Measurements from ENCODE around the gene CYP2A13. TPM values are rescaled to one million over a fixed set of nuclear protein-coding genes. Genes with fewer than 3 reads are reported as not detected.

CYP2A13 gene
- total RNA-seq, 3 donors from 2014 or later: not detected

DNA sequence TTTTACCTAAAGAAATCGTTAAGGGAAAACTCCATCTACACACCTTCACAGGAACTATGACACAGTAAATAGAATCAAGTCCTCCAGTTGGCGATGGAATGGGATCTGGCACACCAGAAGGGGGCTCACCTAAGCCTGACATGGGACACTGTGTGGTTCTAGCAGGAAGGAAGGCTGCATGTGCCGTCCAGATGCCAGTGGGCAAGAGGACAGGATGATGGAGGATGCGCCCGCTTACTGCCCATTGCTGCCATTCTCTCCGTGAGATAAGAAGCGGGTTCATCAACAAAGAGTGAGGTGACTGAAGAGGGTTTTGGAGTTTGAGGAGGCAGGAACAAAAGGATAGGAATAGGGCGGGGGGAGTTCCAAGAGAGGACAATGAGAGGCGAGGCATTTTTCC is 23.0 kb downstream of the CYP2A13 start:
- DNase-seq (ENCODE audit: low spot score in 2 of 2): no peak
- Histone ChIP-seq H3K27ac (no peak overlapping the region), H3K4me3 (no peak overlapping the region), H3K27me3 (no peaks in the 10 kb centered on the region), H3K9me3 (no peaks in the 10 kb centered on the region), H3K36me3 (no peaks in the 10 kb centered on the region), H3K4me1 (no peaks in the 10 kb centered on the region)
- intact Hi-C loops (cut with DNase I; ENCODE audit: low total_unique reads): no loop called here
- TF ChIP-seq POLR2AphosphoS5 (IDR thresholded peaks at IDR 0.05) (no peak), CTCF (IDR thresholded peaks at IDR 0.05) (no peak), POLR2A (IDR thresholded peaks at IDR 0.05) (no peak)

DNA sequence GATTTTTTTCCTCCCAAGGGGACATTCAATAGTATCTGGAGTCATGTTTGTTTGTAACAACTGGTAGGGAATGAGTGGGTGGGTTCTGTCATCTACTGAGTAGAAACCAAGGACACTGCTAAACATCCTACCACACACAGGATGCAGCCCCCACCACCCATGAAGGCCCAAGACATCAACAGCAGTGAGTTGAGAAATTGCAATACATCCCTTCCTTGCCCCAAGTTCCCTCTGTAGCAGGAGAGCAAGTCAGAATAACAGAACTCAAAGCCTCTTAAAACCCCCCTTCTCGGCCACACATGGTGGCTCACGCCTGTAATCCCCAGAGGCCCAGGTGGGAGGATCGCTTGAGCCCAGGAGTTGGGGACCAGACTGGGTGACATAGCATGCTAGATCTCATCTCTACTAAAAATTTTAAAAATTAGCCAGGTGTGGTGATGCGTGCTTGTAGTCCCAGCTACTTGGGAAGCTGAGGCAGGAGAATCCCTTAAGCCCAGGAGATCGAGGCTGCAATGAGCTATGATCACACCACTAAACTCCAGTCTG is 23.6 kb downstream of the CYP2A13 start:
- no peaks in the 10 kb centered on the region for H3K36me3 ChIP-seq
- H3K9me3 ChIP-seq: no peaks in the 10 kb centered on the region
- no peak for DNase-seq (ENCODE audit: low spot score in 2 of 2)
- H3K4me1 ChIP-seq: no peaks in the 10 kb centered on the region
- H3K27ac ChIP-seq: no peak overlapping the region
- intact Hi-C loops (cut with DNase I; ENCODE audit: low total_unique reads): no loop called here
- no peak overlapping the region for H3K4me3 ChIP-seq
- H3K27me3 ChIP-seq: no peaks in the 10 kb centered on the region
- TF ChIP-seq POLR2AphosphoS5 (IDR thresholded peaks at IDR 0.05): no peak
- no peak for TF ChIP-seq POLR2A (IDR thresholded peaks at IDR 0.05)
- TF ChIP-seq CTCF (IDR thresholded peaks at IDR 0.05): no peak

DNA sequence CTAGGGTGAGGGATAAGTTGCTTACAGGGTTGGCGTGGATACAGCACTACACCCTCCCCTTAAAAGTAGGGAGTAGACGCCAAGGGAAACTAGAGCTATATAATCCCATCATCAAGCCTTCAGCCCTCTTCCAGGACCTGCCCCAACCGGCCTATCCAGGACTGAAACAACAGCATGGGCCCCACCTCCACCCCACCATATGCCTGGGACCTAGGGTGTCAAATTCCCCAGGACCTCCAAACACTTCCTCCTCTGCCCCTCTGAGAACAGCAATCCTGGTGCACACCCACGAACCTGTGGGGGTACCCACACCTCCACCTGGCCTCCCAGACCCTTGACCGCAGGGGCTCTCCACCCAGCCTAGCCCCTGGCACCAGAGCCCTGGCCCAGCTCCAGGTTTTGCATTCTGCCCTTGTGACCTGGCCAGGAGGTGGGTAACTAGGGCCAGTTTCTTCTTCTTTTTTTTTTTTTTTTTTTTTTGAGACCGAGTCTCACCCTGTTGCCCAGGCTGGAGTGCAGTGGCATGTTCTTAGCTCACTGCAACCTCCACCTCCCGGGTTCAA is 24.6 kb downstream of the CYP2A13 start:
- no peak for TF ChIP-seq POLR2AphosphoS5 (IDR thresholded peaks at IDR 0.05)
- TF ChIP-seq CTCF (IDR thresholded peaks at IDR 0.05): no peak
- no peak for TF ChIP-seq POLR2A (IDR thresholded peaks at IDR 0.05)
- Histone ChIP-seq H3K9me3 (no peaks in the 10 kb centered on the region), H3K36me3 (no peaks in the 10 kb centered on the region), H3K27ac (no peak overlapping the region), H3K4me3 (no peak overlapping the region), H3K27me3 (no peaks in the 10 kb centered on the region), H3K4me1 (no peaks in the 10 kb centered on the region)
- intact Hi-C loops (cut with DNase I; ENCODE audit: low total_unique reads): no loop called here
- DNase-seq (ENCODE audit: low spot score in 2 of 2): no peak

DNA sequence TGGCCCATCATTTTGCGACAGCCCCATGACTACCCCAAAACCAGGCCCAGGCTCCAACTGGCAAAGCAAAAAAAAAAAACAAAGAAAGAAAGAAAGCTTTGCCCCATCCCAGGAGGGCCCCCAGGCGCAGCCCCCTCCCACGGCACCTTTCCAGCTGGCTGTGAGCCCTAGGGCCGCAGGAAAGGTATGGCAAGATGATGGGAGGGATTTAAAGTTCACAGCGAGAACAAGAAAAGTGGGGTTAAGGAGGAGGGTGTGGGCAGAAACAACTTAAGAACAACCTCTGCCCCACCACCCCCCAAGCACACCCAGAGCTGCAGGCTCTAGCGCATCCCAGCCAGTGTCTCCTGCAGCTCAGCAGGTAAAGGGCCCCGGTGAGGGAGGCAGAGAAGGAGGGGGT is 25.9 kb downstream of the CYP2A13 start, which contains the start of gene CYP2F1:
Gene CYP2F1 (plus strand): TSS at position 301 of the 400 bp plus-strand sequence. CDS start 1,757 bp downstream, outside the sequence.
- DNase-seq (ENCODE audit: low spot score in 2 of 2): no peak

More for the DNA sequence above, 25.9 kb downstream of the CYP2A13 start, which contains the start of gene CYP2F1:
- TF ChIP-seq POLR2AphosphoS5 (IDR thresholded peaks at IDR 0.05): no peak
- TF ChIP-seq POLR2A (IDR thresholded peaks at IDR 0.05): no peak
- no peak for TF ChIP-seq CTCF (IDR thresholded peaks at IDR 0.05)
- Histone ChIP-seq H3K4me1 (no peaks in the 10 kb centered on the region), H3K4me3 (no peak within 1 kb of the TSS), H3K27ac (no peak within 1 kb of the TSS), H3K9me3 (no peaks in the 10 kb centered on the region), H3K36me3 (no peaks in the 10 kb centered on the region), H3K27me3 (no peaks in the 10 kb centered on the region)
- intact Hi-C loops (cut with DNase I; ENCODE audit: low total_unique reads): no loop called here
